NCI-H82 treated with DMSO at 0.1 percent for 48 hours (cell line): ENCODE data around the gene LPGAT1.

ENCODE experiments used
- DNase-seq: peaks from one replicate; lab custom pipeline; 2025; ENCODE audit not compliant: unreplicated experiment; lab: John Stamatoyannopoulos, UW

LPGAT1 gene

DNA sequence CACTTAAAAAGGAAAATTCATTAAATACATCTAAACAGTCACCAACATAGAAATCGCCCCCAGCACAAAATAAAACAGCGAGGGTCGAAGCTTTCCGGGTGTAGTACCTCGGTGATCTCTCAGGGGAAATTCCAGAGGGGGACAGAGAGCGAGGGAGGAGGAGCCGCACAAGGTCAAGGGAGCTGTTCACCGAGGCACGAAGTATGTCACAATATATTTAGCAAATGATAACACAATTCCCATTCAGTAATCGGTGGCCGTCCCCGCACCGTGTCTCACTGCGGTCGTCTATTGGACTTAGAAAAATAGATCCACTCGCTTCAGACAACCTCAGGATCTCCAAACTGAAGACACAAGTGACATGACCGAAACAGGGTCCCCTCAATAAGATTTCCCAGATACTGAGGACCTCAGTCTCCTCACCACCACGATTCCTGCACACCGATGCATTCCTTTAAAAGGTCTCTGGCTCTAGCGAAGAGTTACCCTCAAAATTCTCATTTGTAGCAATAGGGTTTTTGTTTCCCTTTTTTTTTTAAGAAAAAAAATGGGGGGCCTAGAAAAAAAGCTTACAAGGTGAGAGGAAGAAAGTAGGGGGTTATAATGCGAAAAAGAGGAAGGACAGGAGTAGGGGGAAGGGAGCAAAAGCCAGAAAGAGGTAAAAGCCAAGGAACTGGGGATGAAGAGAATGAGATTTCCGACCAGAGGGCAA is 1.1 kb downstream of the LPGAT1 start:
- peak; percentile 60 for DNase-seq

DNA sequence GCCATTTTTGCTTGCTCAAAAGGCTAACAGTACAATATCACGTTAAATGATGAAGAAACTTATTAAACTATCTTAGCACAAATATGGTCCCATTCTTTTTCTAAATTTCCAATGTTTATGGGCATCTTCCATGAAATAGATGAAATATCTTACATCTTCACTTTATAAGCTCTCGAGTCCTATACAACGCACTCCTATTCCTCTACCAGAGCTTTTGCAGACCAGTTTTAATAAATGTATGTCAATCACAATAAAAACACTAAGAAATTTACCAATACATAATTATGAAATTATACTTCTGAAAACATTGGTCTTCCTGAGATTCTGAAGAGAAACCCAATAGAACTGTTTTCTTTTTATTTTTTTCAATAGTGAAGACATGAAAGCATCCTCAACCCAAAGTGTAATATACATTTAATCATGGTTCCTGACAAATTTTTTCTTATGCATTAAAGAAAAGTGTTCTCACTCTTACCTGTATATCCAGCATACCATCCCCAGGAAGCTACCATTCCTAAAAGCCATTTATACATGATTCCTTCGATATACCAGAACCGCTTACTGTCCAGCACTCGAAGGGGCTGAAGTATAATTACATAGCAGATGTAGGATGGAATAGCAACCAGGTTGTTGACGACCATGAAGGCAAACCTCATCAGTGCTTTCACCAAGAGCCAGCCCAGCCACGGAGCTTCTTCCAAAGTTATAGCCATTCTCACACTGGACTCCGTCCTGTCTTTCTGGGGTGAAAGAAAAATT is 1.8 kb downstream of the LPGAT1 start:
- no peak for DNase-seq

DNA sequence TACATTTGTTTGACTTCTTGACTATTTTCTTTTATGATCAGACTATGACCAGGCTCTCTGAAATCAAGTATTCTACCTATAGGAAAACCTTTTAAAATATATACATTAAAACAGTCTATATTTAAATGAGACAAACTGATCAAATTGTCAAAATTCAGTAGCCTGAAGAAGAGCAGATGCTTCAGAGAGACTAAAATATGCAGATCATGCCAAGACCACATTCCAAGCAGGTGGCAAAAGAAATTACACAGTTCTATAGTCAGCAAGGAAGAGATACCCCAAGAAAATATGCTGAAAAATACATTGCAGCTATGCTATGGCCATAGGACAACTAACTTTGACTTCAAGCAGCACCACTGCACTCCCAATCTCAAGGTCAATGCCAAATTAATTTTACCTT is 3.5 kb downstream of the LPGAT1 start:
- DNase-seq, result no peak

DNA sequence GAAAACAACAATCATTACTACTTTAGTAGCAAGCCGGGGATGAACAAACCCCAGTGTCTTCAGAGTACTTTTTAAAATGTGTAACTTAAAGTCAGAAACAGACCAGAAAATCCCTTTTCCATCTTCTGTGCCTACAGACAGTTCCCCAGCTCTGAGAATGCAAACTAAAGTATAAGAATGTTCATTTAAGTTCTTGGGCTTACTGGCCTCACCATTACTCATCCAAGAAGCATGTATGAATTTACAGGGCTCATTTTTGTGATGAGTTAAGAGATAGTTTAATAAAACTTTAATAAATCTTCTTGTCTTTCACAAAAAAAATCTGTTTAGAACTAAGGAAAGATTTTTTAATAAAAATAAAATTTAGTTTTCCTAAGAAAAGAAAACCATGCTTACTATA is 4.6 kb downstream of the LPGAT1 start:
- no peak for DNase-seq

DNA sequence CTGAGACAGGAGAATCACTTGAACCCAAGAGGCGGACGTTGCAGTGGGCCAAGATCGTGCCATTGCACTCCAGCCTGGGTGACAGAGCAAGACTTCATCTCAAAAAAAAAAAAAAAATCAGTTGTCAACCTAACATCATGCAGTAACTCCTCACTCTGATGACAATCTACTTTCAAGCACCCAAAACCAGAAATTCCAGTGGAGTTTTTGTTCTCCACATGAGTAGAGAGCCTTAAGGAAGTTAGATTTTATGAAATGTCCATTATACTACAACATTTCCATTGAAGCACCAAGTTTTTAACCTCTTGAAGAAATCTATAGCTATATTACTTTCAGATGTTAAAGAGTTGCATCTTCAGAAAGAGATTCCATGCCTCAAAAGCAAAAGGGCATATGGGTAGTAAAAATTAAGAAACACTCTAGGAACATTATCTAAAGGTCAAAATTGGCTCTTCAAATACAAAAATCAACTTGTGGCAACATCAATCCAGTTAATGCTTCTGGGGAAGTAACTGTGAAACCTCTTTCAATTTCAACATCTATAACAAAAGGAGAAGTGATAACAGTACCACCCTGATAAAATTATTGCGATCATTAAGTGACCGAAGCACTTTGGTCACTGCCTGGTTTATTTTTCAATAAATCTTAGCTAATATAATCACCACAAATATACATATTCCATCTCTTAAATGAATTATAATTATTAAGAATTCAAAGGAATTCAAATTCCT is 7.7 kb downstream of the LPGAT1 start:
- no peak for DNase-seq

DNA sequence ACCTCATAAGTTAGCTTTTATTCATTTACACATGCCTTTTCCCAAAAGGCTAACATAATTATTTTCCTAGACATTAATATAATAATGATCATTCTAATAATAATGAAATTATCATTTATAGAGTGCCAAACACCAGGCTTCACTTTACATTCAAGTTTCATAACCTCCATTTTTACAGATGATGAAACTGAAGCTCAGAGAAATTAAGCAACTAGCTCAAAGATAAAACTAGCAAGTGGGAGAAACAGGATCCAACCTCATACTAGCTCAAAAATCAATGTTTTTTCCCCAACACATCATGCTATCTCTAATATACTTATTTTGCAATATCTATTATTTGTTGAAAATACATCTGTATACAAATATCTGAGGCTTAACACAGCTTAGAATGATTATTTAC is 14.0 kb downstream of the LPGAT1 start:
- DNase-seq, result no peak

DNA sequence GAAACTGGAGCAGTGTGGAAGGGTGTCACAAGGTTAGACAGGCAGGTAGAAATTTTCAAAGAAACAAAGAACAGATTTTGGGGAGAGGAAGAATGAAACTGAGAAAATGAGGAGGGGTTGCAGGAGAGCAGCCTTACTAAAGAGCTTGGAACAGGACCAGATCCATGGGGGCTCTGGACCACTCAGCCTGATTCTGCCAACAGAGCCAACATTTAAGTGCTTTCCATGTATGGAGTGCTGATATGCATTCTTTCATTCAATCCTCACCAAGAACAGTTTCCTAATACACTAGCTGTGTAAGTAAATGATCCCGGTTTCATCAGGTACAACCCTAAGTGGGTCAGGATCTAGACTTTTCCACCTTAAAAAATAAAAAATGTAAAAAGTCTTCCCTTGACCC is 16.2 kb downstream of the LPGAT1 start:
- DNase-seq, result no peak

DNA sequence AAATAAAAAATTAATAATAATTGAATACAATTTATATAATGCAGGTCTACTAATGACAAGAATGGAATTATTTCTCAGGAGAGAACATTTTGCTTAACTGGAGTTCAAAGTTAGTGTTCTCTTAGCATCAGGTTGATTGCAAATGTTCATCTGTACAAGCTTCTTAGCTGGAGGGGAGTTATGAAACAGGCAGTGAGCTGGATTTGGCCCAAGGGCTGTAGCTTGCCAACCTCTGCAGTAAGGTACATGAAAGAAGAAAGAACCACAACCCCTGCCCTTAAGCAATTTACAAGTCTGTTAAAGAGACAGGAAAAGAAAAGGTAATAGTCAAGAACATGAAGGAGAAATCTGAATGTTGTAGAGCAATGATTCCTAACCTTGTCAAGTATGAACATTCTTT is 17.0 kb downstream of the LPGAT1 start:
- DNase-seq, result no peak

DNA sequence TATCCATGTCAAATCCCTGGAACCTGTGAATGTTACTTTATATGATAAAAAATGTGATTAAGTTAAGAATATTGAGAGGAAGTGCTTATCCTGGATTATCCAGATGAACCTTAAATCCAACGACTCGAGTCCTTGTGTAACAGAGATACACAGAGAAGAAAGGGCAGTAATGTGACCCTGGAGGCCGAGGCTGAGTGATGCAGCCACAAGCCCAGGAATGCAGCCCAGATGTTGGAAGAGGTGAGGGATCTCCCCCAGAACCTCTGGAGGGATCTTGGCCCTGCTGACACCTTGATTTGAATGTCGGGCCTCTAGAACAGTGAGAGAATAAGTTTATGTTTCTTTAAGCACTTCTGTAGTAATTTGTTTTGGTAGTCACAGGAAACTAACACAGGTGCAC is 18.0 kb downstream of the LPGAT1 start:
- DNase-seq, result no peak

DNA sequence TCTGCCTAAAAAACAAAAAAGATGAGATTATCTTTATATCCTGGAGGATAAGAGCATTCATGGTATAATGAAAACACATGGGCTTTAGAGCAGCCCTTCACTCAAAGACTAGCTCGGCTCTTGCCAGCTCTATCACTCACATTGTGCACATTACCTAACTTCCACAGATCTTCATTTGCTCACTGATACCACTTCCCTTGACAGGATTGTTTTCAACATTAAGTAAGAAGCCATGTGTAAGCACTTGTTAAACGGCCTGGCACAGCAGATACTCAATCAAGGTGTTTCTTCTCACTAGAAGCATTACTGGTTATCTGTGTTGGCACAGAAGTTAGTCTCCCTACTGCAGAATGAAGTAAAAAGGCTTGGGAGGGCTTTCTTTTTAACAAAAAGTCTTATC is 18.7 kb downstream of the LPGAT1 start:
- DNase-seq, result no peak

DNA sequence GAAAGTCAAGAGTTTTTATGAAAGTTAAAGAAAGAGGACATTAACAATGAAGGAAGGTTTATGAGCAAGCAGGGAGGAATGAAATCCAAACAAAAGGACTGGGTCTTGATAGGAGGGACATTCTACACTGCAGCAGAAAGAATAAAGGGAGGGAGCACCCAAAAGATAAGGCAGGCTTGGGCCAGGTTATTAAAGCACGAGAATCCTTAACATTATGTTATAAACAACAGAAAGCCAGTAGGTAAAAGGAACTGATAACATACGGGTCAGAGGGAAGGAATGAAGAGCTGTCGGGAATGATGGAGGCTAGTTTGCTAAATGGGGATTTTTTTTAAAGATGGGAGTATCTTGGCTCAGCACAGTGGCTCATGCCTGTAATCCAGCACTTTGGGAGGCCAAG is 19.4 kb downstream of the LPGAT1 start:
- DNase-seq, result no peak

DNA sequence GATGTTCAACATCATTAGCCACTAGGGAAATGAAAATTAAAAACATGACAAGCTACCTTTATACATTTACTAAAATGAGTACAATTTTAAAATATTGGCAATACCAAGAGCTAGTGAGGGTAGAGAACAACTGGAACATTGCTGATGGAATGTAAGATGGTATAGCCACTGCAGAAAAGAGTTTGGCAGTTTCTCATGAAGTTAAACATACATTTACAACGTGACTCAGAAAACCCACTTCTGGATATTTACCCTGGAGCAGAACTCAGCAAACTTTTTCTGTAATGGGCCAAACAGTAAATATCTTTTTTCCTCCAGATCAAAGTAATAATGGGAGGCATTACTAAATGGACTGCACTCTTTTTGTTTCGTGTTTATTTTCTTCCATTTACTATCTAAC is 22.1 kb downstream of the LPGAT1 start:
- no peak for DNase-seq

DNA sequence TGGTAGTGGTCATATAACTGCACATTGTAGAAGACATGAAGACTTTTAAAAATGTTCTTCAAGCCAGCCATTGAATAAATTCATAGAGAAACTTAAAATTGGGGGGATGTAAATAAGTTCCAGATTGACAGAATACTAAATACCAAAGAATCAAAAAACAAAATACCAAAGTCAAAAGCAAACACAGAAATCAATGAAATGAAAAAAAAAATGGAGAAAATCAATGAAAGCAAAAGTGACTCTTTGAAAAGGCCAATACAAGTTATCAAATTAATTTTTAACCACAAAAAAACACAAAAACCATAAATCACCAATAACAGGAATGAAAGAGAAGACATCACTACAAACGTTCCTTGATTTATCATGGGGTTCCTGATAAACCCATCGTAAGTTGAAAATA is 25.6 kb downstream of the LPGAT1 start:
- DNase-seq, result no peak

DNA sequence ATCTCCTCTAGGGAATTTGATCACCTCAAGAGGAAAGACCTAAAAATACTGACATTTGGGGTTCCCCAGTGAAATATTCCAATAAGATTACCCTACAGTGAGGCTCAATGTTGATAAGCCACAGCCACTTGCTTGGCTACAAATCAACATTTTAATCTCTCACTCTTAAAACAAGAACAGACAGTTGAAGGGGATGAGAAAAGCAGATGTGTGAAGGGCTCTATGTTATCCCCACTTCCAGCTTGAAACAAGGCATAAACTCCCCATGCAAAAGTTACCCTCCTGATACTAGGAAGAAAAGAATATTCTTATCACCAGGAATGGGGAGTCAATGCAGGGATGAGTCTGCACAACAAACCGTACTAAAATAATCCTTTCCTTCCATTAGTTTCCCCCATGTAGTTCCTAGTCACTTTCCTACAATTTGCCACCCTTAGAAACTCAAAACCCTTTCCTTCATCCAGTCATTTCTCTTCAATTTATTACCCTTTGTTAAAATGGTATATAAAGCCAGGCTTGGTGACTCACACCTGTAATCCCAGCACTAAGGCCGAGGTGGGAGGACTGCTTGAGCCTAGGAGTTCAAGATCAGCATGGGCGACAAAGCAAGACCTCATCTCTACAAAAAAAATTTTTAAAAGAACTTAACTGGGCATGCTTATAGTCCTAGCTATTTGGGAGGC is 29.5 kb downstream of the LPGAT1 start:
- no peak for DNase-seq

DNA sequence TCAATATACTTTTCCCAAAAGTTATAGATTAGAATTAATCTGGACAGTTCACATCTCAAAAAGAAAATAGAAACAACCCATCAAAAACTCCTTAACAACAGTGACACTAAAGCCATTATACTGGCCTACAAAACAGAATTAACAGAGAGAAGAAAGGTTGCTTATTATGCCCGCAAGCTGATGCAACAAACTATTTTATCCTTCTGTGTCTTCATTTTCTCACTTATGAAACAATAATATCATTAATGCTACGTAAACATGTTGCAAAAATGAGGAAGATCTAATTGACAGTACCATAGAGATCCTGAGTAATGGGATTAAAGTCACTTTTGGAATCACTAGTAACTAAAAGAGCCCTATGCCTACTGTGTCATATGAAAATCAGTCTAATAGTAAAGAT is 32.6 kb downstream of the LPGAT1 start:
- no peak for DNase-seq

DNA sequence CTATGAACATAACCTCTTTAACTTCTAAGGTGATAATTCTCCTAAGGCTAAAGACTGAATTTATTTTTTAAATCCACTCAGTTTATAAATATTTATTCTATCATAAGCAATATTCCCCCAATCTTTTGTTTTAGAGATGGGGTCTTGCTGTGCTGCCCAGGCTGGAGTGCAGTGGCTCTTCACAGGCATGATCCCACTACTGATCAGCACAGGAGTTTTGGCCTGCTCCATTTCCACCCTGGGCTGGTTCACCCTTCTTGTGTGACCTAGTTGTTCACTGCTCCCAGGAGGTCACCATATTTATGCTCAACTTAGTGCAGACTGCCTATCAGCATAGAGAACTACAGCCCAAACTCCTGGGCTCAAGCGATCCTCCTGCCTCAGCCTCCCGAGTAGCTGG is 38.6 kb downstream of the LPGAT1 start:
- DNase-seq, result no peak

DNA sequence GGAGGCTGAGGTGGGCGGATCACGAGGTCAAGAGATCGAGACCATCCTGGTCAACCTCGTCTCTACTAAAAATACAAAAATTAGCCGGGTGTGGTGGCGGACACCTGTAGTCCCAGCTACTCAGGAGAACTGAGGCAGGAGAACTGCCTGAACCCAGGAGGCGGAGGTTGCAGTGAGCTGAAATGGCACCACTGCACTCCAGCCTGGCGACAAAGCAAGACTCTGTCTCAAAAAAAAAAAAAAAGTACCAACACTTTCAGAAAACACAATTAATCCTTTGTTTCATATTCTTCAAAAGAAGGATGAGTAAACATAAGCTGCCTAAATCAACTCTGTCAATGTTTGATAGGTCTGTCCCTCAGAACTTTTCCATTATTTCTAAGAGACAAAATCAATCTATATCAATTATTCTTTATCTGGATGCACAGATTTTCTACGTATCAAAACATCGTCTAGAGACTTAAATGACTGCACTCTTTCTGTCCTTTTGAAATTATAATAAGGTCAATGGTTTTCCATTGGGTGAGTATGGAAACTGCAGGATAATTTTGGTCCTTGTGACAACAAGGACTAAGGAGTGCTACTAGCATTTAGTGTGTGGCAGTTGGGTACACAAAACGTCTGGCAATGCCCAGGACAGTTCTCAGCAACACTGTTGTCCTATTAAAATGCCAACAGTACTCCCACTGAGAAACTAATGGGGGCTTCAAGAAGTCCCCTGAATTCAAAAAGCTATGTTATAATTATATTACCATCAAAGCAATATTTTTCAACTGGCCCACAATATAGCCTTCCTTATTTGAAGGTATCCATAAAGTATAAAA is 40.7 kb downstream of the LPGAT1 start:
- no peak for DNase-seq

DNA sequence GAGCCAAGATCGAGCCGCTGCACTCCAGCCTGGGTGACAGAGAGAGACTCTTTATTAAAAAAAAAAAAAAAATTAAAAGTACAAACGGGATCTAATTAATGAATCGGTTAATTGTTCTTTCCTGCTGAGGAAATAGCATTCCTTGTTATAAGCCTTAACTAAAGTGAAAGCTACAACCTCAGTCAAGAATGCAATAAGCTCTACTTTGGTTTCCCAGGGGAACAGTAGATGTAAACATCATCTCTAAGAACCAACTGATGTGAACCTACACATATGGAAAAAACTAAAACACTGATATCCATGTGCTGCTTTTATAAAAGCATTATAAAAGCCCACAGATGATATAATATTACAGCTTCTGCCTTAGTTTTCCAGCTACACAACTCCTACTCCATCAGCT is 41.9 kb downstream of the LPGAT1 start:
- DNase-seq, result no peak

DNA sequence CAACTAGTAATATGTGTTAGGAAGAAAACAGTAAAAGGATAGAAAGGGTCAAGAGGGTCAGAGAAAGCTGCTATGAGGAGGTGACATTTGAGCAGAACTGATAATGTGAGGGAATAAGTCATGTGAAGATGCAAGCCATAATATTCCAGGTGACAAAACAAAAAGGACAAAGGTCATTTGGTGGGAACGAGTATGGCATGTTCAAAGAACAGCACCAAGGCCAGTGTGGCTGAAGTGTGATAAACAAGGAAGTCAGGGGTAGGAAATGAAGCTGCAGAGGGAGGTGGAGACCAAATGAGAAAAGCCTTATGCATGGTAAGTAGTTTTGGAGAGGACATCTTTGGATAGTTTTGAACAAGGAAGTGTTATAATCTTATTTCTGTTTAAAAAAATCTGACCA is 46.7 kb downstream of the LPGAT1 start:
- no peak for DNase-seq

DNA sequence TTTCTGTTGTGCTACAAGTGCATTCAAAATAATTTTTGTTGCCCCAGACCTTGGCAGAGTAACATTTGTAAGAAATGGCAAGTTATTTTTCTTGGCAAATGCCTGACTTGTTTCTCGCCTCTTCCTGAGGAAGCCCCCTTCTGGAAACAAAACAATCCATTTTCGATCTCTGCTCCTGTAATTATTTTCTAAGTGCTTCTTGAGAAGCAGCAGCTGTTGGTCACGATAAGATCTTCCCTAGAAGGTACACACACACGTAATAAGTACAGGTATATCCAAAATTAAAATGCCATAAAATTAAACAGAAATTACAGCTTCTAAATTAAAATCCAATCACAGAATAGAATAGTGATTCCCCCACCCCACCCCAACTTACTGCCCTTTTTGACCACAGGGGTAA is 47.3 kb downstream of the LPGAT1 start:
- no peak for DNase-seq

DNA sequence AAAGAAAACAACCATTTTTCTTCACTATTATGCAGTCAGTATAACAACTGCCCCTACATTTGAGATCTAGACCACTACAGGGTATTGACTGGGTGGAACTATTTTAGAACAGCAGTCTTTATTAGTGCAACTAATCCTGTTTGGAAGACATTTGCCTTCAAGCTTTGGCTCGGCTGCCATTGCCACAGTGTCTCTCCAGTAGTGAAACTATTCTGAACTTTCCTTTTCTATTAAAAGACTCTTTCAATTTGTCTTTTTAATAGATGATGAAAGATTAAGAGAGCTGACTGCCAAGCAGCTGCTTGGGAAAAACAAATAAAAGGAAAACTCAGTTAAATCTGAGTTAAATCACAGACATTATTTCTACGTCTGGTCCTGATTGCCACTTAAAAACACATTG is 49.3 kb downstream of the LPGAT1 start:
- DNase-seq, result peak; percentile 34
